NCI-H146 (cell line): ENCODE data around the gene NUDT8.
"Not testable (repeated sequence)": the region's sequence is repeated elsewhere in the genome, so short reads cannot be mapped to it uniquely, and the experiment has no call there.

Experiments used
- DNase-seq: peaks from one replicate; lab custom pipeline; 2025; lab: John Stamatoyannopoulos, UW

NUDT8 gene

DNA sequence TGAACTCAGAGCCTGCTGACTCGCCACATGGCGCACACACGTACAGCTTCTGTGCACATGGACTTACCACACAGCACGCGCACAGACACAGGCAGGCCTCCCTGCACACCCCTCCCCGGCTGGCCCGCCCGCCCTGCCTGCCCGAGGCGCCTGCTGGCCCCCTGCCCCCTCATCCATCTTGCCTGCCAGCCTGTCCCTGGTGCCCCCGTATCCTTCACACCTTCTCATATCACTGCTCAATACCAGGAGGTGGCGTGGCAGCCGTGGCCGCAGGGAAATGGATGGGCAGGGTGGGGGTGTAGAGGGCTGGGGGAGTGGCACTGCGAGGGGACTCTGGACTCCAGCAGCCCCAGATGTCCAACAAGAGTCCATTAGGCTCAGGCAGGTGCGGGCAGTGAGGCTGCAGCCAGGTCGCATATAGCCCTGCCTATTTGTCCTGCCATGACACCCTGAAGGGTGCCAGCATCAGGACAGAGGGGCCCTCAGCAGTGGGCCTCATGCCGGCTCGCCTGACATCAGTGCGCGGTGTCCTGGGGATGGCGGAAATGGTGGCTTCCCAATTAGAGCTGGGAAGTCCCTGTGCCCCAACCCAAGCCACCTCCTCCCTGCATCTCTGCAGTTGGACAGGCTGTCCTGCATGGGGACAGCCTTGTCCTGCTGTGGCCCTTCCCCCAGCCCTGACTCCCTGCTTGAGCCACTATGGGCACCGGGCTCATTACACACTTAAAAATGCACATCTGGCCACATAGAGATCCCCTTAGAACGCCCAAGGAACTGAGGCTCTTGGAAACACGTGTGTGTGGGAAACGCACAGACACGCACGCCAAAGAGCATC lies 11.8 kb upstream of the NUDT8 start:
- DNase-seq: no peak

GRCh38 chr11:67640758-67641337 lies 11.1 kb upstream of the NUDT8 start:
- DNase-seq: no peak

DNA sequence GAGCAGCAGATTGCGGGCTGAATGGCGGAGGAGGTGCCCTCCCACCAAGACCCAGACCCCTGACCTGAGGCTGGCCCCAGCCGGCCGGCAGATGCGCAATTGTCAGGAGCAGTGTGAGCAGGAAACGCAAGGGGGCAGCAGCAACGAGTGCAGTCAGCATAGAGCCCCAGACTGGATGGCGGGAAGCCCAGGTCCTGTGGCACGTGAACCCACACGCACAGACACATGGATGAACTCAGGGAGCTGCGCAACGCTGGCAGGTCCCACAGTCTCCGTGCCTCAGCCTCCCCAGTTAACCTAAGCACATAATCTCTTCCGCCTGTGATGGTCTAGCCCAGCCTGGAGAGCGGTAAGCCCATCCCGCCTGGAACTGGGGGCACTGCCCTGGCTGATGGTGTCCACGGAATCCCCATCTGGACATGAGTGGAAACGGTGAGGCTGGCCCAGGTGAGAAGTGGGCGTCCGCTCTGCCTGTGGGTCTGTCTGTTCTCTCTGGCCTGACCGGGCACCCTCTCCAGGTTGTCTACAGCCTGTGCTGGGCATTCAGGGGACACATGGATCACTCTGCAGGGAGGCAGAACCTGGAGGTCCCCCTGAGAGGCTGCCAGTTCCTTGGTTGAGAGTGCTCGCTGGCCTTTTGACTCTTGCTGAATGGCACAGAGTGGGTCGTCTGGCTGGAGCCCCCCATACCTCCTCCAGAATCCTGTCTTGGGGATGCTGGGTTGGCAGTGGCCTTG lies 10.5 kb upstream of the NUDT8 start:
- DNase-seq: peak; percentile 56

DNA sequence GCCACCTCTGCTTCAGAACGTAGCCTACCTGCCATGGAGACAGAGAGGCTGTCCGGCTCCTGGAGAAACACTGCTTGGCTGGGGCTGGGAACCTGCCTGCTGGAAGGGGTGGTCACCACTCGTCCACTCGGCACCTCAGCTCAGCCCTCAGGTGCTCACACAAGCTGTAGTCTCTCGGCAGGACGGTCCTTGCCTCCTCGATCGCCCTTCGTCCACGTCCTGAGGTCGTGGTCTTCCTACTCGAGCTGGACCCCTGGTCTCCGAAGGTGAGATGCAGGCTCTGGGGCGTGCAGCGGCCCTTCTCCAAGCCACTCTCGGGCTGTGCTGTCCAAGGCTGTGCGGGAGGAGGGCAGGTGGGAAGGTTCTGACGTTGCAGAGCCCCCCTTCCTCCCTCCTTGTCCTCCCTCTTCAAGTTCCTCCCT lies 9.7 kb upstream of the NUDT8 start, which contains the start of gene TBX10:
TBX10 (minus strand) TSS at position 326 of the 422 bp plus-strand sequence; CDS start at position 35, 291 bp downstream.
- DNase-seq: no peak

DNA sequence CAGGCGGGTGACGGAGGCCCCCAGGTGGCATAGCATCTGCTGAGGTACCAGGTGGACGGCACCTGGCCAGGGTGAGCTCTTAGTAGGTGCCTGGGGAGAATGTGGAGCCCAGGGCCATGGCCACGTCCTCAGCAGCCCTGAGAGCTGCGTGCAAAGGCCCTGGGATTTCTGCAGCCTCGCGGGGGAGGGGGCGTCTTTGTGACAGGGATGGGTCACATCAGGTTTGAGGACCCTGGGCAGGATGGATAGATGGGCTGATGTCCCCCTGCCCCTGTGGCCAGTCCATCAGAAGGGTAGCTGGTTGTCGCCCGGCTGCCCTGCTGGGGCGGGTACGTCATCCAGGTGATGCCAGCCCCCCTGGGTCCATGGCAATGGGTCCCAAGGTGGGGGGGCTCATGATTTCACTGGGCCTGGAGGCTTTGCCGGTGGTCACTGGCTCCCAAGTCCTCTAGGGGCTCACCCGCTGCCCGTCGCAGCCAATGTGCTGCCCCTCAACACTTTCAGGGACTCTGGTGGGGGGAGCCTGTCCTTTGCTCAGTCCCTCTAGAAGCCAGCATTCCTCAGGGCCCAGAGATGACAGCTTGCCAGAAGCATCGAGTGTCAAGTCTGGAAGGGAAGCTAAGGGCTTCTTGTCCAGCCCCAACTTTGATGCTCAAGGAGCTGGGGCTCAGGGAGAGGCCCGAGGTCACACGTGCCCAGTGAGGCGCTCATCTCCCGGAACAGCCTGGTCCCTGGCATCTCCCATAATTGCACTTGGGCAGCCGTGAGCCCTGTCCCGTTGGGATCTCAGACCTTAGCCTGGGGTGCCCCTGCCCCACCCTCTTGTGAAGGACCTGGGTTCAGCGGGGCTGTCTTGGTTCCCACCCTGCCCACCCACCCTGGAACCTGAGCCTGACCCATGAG lies 9.0 kb upstream of the NUDT8 start:
- DNase-seq: no peak

DNA sequence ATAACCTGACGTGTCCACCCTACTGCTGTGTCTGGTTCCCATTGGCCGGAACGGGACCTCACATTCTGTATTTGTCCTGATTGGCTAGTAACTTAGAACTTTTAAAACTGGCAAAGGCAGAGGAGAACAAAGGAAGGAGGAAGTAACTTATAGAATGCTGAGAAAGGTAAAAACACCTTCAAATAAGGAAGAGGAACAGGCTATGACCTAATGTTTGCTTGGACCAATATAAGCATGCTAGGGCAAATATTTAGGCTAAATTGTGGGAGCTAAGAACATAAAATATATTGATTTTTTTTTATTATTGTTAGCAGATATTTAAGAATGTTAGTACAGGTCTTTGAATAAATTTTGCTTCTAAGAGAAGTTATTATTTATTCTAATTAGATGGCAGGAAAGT lies 7.7 kb upstream of the NUDT8 start:
- DNase-seq: not testable (repeated sequence)

DNA sequence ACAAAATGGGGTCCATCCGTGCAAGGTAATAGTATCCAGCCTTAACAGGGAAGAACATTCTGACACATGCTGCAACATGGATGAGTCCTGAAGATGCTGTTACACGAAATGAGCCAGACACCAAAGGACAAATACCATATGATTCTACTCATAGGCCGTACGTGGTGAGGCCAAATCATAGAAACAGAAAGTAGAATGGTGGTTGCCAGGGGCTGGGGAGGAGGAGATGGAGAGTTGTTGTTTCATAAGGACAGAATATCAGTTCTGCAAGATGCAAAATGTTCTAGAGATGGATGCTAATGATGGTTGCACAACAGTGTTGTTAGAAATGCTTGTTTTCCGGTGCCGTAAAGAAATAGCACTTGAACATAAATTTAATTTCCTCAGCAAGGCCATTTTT lies 7.2 kb upstream of the NUDT8 start:
- DNase-seq: no peak

DNA sequence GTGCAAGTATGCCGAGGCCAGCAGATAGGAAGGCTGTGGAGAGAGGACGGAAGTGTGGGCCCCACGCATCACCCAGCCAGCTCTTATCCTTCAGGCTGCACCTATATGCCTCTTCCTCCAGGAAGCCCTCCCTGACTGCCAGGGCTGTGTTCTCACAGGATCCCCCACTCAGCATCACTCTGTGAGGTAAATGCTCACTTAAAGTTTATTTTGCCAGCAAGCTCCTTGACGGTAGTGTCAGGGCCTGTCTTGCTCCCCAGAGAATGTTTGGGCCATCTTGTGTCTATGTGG lies 5.4 kb upstream of the NUDT8 start:
- DNase-seq: no peak

- peak; percentile 69 for DNase-seq
These were observed 4.9 kb upstream of the NUDT8 start for GRCh38 chr11:67634366-67635230.

DNA sequence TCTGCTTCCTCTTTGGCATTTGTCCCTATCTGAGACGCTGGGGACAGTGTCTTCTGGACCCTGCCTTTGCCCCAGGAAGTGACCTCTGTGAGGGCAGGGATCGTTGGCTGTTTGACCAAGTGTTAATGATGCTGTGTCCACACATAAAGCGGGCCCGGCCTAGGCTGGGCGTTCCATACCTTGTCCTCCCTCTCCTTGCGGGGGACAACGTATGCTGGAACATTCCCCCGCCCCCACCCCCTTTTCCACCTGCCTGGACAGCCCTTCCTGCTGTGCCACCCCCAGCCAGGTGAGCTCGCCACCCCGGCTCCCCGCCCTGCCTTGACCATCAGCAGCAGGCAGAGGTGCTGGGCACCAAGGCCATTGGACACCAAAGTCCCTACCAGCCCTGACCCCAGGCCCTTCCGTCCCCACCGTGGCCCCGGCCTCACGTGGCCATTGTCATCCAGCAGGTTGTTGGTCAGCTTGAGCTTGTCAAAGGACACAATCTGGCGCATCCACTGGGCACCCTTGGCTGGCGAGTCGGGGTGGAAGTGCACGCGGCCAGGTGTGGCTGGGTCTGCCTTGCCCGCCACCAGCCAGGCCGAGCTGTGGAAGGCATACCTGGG lies 4.1 kb upstream of the NUDT8 start:
- DNase-seq: no peak

DNA sequence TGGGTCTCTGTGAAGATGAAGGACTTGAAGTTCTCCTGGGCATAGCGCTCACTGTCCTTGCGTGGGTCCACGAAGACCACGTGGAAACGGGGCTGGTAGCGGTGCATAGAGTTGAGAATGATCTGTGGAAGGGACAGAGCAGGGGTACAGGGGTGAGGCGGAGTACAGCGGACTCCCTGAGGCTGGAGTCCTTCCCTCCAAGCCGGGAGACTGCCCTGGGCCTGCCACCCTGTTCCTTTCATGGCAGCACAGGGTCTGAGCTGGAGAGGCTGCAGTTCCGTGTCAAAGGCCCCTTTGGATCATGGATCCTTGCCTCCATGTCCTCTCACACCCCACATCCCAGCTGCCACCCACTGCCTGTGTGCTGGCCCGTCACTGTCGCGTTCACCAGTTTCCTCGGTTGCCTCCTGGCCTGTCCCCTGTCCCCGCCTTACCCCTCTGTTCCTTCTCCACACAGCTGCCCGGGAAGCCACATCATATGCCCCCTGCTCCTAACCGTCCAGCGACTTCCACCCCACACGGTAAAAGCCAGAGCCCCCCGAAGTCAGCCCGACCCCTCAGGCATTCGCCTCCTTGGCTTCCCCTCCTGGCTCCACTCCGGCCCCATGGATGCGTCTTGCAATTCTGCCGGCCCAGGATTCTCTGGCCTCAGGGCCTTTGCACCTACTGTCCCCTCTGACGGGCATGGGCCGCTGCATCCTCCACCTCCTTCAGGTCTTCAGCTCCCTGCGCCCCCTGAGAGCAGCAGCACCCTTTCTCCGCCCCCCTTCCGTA lies 3.4 kb upstream of the NUDT8 start:
- DNase-seq: no peak

GRCh38 chr11:67632175-67632981 lies 2.6 kb upstream of the NUDT8 start:
- DNase-seq: no peak

GRCh38 chr11:67631853-67632174 lies 2.1 kb upstream of the NUDT8 start:
- no peak for DNase-seq

GRCh38 chr11:67631411-67631810 lies 1.7 kb upstream of the NUDT8 start:
- DNase-seq: no peak

GRCh38 chr11:67630943-67631331 lies 1.2 kb upstream of the NUDT8 start:
- DNase-seq: no peak

GRCh38 chr11:67630228-67630942 lies 648 bp upstream of the NUDT8 start:
- DNase-seq: peak; percentile 100

DNA sequence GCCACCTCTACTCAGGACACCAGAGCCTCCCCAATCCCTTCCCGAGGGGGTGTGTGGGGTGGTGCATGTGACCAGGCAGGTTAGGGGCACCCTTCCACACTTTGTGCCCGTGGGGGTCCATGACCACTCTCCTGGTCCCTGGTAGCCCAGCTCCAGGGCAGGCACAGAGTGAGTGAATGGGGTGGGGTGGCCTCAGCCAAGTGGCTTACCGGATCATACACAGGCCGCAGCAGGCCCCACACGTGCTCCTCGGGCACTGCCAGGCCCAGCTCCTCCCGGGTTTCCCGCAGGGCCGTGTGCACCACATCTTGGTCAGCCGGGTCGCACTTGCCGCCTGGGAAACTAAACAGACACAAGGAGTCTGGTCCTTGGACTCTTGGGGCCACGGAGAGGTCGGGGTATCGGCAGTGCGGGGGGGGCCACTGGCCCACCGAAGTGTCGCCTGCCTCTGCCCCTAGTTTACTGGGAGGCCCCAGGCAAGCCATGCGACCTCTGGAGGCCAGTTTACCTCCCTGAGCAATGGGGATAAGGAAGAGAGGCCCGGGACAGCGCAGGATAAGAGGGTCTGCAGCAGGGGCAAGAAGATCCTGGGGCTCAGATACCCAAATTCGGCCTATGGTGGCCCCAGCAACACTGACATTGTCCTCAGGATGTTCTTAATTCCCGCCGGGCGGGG lies 889 bp downstream of the NUDT8 start:
- DNase-seq: no peak
